ENCODE data around the gene CDPF1.

- TF ChIP-seq POLR2AphosphoS5 (IDR thresholded peaks at IDR 0.05; ENCODE audit: low read depth, low read length) (no peak), CTCF (IDR thresholded peaks at IDR 0.05) (no peak), REST (IDR thresholded peaks at IDR 0.05; ENCODE audit: insufficient read depth in 1 of 2, low read depth in 2 of 2, low read length in 1 of 2) (no peak), SIN3A (IDR thresholded peaks at IDR 0.05; ENCODE audit: borderline replicate concordance, insufficient read depth, low read depth, low read length) (no peak)
Observed at GRCh38 chr22:46209262-46209661, 40.8 kb downstream of the CDPF1 start.

All from Panc1 (cell line).